ENCODE data around the gene SLC17A7.

Gene SLC17A7

GRCh38 chr19:49433240-49433901 lies 8.0 kb downstream of the SLC17A7 start:
- no peaks in the 10 kb centered on the region for H3K9me2 ChIP-seq (replicated peaks; ENCODE audit: control insufficient read depth, low read length)
- H3K4me1 ChIP-seq (ENCODE audit: control insufficient read depth, low read length): peaks cover 21% of the 10 kb centered on the region
- peaks cover 38% of the 10 kb centered on the region for H3K27me3 ChIP-seq (ENCODE audit: control insufficient read depth, low read length)
- 0 out of 2 replicates have a peak, but pooled peaks cover 5% of the 10 kb centered on the region for H3F3A ChIP-seq (ENCODE audit: control insufficient read depth, insufficient read depth)
- H3K27ac ChIP-seq (ENCODE audit: low read depth, low read length): no peak overlapping the region
- H3K4me2 ChIP-seq (ENCODE audit: low read length): no peak overlapping the region
- no peaks in the 10 kb centered on the region for H4K20me1 ChIP-seq (ENCODE audit: control insufficient read depth, insufficient read depth, low read depth, low read length)
- no peak for TF ChIP-seq EZH2phosphoT487 (IDR thresholded peaks at IDR 0.05; ENCODE audit: borderline replicate concordance, low read length)
- TF ChIP-seq CTCF (IDR thresholded peaks at IDR 0.05; ENCODE audit: low read depth, low read length, poor library complexity, severe bottlenecking): no peak
- H3K79me2 ChIP-seq (ENCODE audit: control insufficient read depth, low read length): no peaks in the 10 kb centered on the region
- H3K4me3 ChIP-seq (ENCODE audit: low read length): no peak overlapping the region
- H3K36me3 ChIP-seq (ENCODE audit: control insufficient read depth, low read length): no peaks in the 10 kb centered on the region
- H3K9me3 ChIP-seq (ENCODE audit: control insufficient read depth, insufficient read depth, low read length): no peaks in the 10 kb centered on the region

GRCh38 chr19:49432141-49433073 lies 8.9 kb downstream of the SLC17A7 start:
- no peaks in the 10 kb centered on the region for H3K36me3 ChIP-seq (ENCODE audit: control insufficient read depth, low read length)
- H3K4me2 ChIP-seq (ENCODE audit: low read length): no peak overlapping the region
- no peak overlapping the region for H3K4me3 ChIP-seq (ENCODE audit: low read length)
- H4K20me1 ChIP-seq (ENCODE audit: control insufficient read depth, insufficient read depth, low read depth, low read length): no peaks in the 10 kb centered on the region
- 0 out of 2 replicates have a peak, but pooled peaks cover 5% of the 10 kb centered on the region for H3F3A ChIP-seq (ENCODE audit: control insufficient read depth, insufficient read depth)
- peaks cover 28% of the 10 kb centered on the region for H3K4me1 ChIP-seq (ENCODE audit: control insufficient read depth, low read length)
- no peaks in the 10 kb centered on the region for H3K79me2 ChIP-seq (ENCODE audit: control insufficient read depth, low read length)
- H3K27me3 ChIP-seq (ENCODE audit: control insufficient read depth, low read length): peaks cover 39% of the 10 kb centered on the region
- H3K9me3 ChIP-seq (ENCODE audit: control insufficient read depth, insufficient read depth, low read length): no peaks in the 10 kb centered on the region
- no peak for TF ChIP-seq EZH2phosphoT487 (IDR thresholded peaks at IDR 0.05; ENCODE audit: borderline replicate concordance, low read length)
- no peak for TF ChIP-seq CTCF (IDR thresholded peaks at IDR 0.05; ENCODE audit: low read depth, low read length, poor library complexity, severe bottlenecking)
- H3K27ac ChIP-seq (ENCODE audit: low read depth, low read length): no peak overlapping the region
- no peaks in the 10 kb centered on the region for H3K9me2 ChIP-seq (replicated peaks; ENCODE audit: control insufficient read depth, low read length)

- Histone ChIP-seq H3K27me3 (ENCODE audit: control insufficient read depth, low read length) (peaks cover 39% of the 10 kb centered on the region), H3K9me2 (replicated peaks; ENCODE audit: control insufficient read depth, low read length) (no peaks in the 10 kb centered on the region), H3K79me2 (ENCODE audit: control insufficient read depth, low read length) (no peaks in the 10 kb centered on the region), H4K20me1 (ENCODE audit: control insufficient read depth, insufficient read depth, low read depth, low read length) (no peaks in the 10 kb centered on the region), H3K36me3 (ENCODE audit: control insufficient read depth, low read length) (no peaks in the 10 kb centered on the region), H3K27ac (ENCODE audit: low read depth, low read length) (no peak overlapping the region), H3K4me3 (ENCODE audit: low read length) (no peak overlapping the region), H3F3A (ENCODE audit: control insufficient read depth, insufficient read depth) (0 out of 2 replicates have a peak, but pooled peaks cover 5% of the 10 kb centered on the region), H3K9me3 (ENCODE audit: control insufficient read depth, insufficient read depth, low read length) (no peaks in the 10 kb centered on the region), H3K4me2 (ENCODE audit: low read length) (no peak overlapping the region), H3K4me1 (ENCODE audit: control insufficient read depth, low read length) (peaks cover 32% of the 10 kb centered on the region)
- no peak for TF ChIP-seq EZH2phosphoT487 (IDR thresholded peaks at IDR 0.05; ENCODE audit: borderline replicate concordance, low read length)
- TF ChIP-seq CTCF (IDR thresholded peaks at IDR 0.05; ENCODE audit: low read depth, low read length, poor library complexity, severe bottlenecking): no peak
Measured at GRCh38 chr19:49431330-49431749, 10.0 kb downstream of the SLC17A7 start.
